ENCODE data around the gene NGEF.

- TF ChIP-seq SUZ12 (IDR thresholded peaks at IDR 0.05; ENCODE audit: extremely low read depth, insufficient read depth, insufficient read length) = no peak
- TF ChIP-seq YY1 (IDR thresholded peaks at IDR 0.05; ENCODE audit: insufficient read depth, insufficient read length) = no peak
Observed at GRCh38 chr2:232993231-232993821, 19.7 kb downstream of the NGEF start.
